Activated CD8-positive, alpha-beta memory T cell treated with anti-CD3 and anti-CD28 coated beads, Interleukin-2, amount 50 U/mL, for 24 hours (primary cell): ENCODE data around the gene PCYOX1L.

Source experiments
- DNase-seq: peaks from one replicate; pipeline ENCODE4 v3.0.0-alpha.2; 2020; ENCODE audit errors: extremely low read depth

PCYOX1L gene, protein sequence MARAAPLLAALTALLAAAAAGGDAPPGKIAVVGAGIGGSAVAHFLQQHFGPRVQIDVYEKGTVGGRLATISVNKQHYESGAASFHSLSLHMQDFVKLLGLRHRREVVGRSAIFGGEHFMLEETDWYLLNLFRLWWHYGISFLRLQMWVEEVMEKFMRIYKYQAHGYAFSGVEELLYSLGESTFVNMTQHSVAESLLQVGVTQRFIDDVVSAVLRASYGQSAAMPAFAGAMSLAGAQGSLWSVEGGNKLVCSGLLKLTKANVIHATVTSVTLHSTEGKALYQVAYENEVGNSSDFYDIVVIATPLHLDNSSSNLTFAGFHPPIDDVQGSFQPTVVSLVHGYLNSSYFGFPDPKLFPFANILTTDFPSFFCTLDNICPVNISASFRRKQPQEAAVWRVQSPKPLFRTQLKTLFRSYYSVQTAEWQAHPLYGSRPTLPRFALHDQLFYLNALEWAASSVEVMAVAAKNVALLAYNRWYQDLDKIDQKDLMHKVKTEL

DNA sequence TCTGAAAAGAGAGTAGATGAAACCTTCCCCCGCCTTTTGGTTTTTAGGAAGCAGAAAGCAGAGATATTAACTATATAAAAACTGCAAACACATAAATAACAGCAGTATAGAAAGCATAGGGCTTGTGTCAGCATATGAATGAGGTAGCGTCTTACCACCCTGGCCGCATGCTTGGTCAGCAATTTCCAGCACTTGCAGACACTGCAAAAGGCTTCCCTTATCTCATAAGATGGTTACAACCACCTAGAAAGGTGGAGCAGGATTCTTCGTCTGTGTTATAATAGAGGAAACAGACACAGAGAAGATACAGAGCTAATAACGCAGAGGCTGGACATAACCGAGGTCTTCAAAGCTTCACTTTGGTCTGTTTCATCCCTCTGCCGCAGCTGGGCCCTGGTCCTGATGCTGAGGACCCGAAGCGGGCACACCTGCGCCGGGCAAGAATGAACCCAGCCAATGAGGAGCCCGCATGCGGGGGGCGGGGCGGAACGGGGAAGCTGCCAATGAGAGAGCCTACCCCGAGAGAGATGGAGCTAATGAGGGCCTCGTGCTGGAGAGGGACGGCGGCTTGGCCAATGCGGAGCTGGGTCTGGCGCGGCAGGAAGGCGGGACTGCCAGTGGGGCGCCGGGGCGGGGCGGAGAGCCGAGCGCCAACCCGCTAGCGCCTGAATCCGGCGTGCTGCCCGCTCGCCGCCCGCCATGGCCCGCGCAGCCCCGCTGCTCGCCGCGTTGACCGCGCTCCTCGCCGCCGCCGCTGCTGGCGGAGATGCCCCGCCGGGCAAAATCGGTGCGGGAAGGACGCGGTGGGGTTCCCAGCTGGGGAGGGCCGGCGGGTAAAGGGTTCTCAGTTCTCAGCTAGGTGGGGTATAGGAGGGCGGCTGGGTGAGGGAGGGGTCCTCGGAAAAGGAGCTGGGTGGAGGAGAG is at the start of gene PCYOX1L:
PCYOX1L (plus strand) TSS at position 677 of the 924 bp plus-strand sequence; CDS start at position 700, 23 bp downstream.
- DNase-seq = peak; percentile 95

DNA sequence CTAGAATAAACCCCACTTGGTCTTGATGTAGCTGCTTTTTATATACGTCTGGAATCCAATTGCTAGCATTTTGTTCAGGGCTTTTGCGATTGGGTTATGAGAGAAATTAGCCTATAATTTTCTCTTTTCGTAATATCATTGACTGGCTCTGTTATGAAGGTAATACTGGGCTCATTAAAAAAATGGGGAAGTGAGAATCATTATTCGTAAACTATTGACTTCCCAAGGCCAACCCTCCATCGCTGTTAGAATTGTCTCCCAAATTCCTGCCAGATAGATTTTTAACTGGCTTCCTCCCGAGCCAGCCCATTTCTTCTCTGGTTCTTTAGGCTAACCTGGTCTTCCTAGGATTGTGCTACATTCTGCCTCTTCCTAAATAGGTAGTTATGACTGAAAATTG is 48.5 kb upstream of the PCYOX1L start:
- DNase-seq = no peak

DNA sequence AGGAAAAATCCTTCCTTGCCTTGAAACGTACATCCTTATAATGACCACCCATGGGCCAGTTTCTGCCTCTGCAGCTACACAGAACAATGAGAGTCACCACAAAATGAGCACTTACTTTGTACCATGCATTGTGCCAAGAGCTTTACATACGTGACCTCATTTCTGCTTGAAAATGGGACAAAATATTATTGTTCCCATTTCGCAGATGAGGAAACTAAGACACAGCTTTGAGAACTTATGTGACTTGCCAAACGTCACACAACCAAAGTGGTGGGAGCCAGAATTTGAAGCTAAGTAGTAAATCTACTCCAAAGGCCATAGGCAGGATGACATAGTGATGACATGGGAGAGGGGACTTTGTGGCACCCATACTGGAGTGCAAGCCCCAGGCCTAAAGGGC is 47.4 kb upstream of the PCYOX1L start:
- DNase-seq = no peak

DNA sequence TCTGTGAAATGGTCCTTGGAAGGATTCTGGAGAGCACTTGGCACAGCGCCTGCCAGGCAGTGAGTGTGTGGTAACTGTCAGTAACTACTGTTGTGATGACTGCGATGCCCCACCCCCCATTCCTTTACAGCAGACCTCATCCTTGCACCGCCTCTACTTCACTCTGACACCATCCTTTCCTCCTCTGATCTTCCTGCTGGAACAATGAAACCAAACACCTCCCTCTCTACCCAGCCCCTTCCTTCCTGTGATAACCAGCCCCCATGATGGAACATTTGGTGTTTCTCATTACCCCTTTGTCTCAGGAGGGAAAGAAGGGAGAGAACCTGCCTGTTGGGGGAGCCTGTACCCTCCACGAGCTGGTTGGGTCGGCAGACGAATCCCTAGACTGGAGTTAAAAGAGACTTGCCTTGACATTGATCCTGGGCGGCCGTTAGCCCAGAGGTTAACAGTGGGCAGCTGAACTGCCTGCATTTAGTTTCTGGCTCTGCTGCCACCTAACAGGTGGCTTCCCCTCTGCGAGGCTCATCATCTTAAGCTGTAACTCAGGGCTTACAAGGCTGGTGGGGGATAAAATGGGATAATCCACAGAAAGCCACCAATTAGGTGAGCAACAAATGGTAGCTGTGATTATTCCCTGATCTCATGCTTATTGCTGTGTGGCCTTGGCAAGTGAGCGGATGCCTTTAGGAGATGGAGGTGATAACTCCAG is 46.7 kb upstream of the PCYOX1L start:
- DNase-seq = no peak

DNA sequence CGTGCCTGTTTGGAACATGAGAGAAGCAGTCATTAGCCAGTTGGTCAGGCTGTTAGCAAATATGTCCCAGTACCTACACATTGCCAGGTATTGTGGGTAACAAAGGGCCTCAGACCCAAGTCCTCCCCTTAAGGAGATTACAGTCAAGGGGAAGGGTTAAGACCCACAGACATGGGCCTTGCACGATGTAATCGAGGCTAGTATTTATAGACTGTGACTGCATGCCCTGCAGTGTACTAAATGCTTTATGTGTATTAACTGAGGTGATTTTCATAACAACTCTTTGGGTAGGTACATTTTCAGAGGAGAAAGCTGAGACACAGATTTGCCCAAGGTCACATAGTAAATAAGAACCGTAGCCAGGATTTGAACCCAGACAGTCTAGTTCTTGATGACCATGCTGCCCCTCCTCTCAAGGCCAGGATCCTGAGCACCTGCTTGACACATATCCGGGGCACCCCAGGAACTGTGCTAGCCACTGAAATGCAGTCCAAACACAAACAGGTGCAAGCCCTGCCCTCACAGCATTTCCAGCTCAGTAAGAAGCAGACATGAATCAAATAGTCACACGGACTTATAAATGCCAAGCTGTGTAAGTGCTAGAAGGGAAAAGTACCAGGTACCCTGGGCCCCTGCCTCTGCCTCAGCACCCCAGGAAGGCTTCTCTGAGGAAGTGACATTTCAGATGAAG is 44.5 kb upstream of the PCYOX1L start:
- DNase-seq = no peak

DNA sequence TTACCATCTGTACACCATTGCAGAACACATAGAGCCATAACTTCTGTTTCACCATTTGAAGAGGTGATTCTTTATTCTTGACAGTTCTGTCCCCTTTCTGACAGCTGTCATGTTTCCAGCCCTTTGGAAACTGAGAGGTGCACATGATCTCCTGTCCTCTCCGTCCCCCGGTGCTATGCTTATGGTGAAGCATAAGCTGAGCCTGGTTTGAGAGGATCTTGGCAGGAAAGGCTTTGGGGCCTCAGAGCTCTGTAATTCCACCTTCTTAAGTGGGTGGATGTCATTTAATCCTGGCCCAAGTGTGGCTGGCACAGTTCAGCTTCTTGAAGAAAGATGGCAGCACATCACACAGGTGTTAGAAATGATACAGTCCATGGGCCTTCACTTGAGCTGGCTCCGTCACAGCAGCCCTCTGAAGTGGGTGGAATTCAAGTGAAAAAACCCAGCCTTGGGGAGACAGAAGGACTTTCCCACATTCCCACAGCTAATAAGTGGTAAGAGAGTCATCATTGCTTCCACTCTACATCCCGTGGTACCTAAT is 43.2 kb upstream of the PCYOX1L start:
- DNase-seq = no peak

DNA sequence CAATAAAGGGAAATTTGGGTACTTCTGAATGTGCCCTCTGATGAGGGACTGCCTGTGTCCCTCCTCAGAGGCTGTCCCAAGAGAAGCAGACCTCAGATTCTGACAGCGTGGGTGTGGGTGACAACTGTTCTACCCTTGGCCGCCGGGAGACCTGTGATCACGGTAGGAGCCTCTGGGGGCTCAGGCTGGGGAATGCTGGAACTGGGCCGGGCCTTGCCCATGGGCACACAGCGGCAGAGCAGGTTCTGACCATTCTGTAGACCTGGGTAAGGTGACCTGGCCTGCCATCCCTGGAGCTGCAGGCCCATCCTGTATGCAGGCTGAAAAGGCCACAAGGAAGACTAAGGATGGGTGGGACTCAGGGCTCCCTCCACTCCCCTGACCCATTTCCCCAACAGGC is 42.1 kb upstream of the PCYOX1L start:
- DNase-seq = no peak

DNA sequence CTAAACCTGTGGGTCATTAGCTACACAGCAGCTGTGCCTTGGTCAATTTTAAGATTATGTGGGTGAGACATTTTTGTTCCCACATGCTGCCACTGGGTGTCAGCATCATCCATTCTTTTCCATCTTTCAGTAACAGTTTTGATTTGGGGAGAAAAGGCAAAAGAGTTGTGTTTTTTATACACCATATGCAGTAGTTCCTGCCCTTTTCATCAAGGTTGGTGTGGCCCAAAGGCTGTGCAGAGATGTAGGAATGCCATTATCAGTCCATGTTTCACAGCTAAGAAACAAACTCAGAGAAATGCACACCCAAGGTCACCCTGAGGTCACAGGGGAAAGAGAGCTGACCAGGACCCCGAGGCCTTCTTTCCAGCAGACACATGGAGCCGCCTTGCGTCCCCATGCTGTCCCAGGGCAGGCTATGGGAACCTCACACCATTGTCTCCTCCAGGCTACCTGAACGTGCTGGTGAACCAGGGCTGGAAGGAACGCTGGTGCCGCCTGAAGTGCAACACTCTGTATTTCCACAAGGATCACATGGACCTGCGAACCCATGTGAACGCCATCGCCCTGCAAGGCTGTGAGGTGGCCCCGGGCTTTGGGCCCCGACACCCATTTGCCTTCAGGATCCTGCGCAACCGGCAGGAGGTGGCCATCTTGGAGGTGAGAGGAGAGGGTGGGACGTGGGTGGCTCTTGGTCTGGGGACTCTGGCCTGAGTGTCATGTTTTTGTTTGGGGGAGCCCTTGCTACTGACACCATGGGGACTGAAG is 40.4 kb upstream of the PCYOX1L start:
- DNase-seq = no peak

DNA sequence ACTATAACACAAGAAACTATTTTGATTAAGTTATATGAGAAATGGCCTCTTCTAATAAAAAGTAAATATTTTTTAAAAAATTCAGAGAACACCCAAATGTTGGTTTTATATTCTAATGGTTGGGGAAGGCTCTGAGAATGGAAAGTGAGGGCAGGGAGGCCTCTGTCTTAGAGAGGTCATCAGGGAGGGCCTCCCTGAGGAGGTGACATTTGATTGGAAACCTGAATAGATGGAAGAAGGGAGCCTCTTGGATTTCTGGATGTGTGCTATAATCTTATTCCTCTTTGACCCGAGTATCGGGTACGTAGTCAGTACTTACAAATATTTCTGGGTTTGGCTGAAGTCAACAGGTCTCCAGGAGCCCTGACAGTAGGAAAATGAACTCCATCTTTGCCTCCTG is 38.7 kb upstream of the PCYOX1L start:
- DNase-seq = no peak

DNA sequence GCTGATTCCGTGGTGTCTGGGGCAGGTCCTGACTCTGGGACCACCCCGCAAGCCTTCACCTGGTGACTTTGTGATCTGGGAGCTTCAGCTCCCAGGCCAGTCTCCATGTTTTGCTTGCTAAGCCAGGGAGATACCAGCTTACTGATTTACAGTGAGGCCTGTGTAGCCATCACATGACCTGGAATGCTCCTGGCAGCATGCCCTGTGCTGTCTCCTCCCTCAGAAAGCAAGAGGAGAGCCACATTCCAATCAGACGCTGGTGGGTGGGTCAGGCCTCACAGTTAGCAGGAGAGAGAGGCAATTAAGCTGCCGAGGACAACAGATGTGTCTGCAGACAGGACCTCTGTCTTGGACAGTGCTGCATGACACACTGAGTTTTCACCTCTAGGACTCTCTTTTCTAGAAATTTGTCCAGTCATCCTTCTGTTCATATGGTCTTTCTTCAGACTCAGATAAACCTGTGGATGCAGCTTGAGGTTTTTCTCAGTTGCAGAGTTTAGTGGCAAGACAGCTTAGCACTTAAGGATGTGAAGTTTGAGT is 37.0 kb upstream of the PCYOX1L start:
- DNase-seq = no peak

DNA sequence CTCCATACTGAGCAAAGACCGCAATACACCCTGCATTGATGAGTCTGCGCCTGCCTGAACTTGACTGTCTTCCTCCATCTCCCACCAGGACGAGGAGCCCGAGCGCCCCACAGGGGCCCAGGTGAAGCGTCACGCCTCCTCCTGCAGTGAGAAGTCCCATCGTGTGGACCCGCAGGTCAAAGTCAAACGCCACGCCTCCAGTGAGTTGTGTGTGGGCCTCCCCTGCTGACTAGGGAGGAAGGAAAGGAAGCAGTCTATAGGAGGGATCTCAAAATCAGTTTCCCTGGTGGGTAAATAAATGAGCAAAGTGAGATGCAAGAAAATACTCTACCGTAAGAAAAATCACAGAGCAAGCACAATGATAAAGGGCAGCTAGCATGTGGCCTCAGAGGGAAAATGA is 35.3 kb upstream of the PCYOX1L start:
- DNase-seq = no peak

DNA sequence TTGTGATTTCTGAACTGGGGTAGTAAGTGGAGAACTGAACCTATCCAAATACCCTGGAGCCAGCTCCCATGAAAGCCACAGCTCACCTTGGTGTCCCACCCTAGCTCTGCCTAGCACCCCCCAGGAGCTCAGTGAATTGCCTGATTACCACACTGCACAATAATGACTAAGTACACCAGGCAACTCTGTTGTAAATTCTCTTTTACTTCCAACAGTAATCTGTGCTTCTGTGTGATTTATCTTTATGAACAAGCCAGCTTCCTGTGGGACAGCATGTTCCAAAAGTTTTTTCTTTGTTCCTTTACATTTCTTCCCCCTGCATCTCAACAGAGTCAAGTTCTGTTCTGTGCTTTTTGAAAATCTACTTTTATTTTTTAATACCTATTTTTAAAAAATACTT is 34.6 kb upstream of the PCYOX1L start:
- no peak for DNase-seq

DNA sequence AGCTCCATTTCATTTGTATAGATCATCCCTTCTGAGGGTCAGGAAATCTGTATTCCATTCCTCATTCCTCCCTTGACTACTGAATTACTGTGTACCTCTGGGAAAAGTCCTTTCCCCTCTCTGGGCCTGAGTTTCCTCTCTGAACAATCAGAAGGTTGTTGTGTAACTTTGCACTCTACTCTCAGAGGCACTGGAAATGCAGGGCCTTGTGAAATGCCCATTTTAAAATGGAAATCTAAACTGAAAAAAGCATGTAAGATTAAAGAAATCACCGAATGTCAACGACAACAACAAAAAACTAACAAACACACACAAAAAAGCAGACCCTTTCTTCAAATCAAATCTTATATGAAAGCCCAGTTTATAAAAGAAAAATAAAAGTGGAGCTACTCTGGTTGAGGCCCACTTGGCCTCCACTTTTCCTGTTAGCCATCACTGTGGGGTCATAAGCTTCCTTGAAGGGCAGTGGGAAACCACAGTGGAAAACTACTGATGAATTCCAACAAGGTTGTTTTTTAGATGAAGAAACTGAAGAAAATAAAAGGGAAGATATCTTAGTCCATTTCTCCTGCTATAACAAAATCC is 34.1 kb upstream of the PCYOX1L start:
- DNase-seq = no peak

DNA sequence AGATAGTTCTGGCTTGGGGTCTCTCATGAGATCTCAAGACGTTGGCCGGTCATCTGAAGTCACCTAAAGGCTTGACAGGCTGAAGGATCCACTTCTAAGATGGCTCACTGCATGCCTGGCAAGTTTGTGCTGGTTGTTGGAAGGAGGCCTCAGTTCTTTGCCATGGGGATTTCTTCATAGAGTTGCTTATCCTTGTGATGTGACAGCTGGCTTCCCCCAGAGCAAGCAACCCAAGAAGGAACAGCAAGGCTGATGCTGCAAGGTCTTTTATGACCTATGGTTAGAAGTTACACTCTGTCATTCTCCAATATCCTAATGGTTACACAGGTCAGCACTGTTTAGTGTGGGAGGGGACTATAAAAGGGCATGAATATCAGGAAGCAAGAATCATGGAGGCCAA is 33.2 kb upstream of the PCYOX1L start:
- DNase-seq = no peak

DNA sequence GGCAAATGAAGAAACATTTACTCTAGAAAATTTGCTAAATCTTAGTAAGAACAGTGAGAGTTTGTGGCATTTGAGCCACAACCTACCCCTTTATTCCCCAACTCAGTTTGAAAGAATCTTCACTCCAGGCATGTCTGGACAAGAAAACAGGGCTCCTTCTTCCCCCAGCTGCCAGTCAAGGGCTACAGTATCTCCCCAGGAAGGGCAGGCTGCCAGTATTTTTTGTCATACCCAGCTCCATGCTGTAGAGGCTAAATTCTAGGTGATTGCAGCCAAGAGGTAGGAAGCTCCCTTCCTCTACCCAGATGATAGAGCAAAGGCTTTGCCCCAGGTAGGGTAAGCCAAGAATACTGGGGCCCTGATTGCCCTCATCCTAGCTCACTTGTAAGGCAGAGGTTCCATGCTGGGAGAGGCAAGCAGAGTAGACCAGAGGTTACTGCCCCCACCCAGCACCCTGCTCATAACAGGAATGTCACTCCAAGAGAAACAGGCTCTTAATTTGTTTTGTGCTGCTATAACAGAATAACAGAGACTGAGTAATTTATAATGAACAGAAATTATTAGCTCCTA is 32.6 kb upstream of the PCYOX1L start:
- DNase-seq = no peak

DNA sequence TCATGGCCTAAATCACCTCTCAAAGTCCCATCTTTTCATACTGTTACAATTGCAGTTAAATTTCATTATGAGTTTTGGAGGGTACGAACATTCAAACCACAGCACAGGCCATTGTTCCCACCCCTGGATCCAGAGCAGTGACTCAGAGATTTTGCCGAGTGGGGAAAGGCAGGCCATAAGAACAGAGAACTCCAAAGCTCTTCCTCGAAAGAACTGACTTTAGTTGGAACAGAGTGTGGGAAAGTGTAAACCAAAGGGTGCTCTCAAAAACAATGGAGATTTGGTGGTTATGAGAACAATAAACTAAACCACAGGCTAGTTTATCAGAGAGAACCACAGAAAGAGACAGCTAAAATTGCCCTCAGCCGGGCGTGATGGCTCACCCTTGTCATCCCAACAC is 32.0 kb upstream of the PCYOX1L start:
- DNase-seq = no peak

DNA sequence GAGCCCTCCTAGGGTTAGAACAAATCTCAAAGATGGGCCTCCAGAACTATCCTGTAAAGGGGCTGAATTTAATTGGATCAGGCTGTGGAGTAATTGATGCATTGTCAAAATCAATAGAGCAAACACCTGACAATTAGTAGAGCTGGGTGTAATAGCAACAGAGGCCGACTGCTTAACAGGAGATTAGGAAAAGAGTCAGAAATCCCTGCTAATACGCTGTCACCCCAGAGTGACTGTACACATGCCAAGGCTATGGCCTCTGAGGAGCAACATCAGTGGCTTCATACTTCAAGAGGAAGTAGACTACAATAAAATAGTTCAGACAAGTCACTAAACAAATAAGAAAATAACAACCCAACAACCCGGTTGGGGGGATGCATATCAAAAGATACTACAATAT is 31.2 kb upstream of the PCYOX1L start:
- no peak for DNase-seq

DNA sequence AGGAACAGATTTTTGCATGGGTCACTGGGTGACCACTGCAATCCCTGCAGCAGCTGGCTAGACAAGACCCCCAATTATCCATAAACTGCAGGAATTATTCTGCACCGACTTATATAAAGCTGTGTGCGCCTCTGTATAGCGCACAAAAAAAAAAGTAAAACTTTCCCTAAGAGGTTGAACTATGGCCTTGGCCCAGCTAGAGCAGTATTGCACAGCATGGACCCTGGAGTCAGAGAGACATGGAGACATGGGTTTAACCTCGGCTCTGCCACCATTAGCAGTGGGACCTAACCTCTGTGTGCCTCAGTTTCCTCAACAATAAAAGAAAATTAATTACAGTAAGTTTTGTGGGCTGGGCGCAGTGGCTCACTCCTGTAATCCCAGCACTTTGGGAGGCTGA is 29.7 kb upstream of the PCYOX1L start:
- DNase-seq = no peak

DNA sequence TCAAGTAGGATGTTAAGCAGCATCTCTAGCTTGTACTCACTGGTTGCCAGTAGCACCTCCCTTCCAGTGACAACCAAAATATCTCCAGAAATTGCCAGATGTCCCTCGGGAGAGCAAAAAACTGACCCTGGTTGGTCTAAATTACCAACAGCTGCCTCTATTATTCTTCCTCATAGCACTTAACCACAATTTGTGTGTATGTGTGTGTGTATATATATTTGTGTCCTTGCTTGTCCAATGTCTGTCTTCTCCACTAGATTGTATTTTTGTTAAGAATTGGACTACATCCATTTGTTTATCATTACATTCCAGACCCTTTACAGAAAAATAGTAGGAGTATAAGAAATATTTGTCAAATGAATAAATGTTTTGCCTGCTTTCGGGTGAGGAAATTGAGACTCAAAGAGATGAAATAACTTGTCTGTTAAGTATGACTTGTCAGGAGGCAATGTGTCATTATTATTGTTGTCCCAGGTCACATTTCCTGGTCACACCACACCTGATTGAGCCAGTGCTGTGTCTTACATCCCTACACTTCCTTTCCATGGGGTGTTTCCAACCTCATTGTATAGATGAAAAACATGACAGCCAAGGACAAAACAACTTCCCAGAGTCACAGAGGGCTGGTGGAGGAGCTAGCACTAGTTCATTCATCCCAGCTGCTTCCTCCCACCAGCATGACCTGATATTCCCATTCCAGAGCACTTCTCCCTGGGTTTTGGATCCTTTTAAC is 24.0 kb upstream of the PCYOX1L start:
- DNase-seq = no peak
